GM12872 (cell line): ENCODE measurements around the gene SEMA6C.

Source experiments
- TF ChIP-seq, protein P1 (sequence below): IDR thresholded peaks from 3 replicates; pipeline ENCODE4 v1.5.1; 2011; ENCODE audit warnings: low read depth, mild to moderate bottlenecking, low read length, moderate library complexity; ENCODE audit not compliant: insufficient read depth

SEMA6C gene

GRCh38 chr1:151143057-151143435, 3.4 kb downstream of the SEMA6C start:
- TF ChIP-seq, protein P1, sequence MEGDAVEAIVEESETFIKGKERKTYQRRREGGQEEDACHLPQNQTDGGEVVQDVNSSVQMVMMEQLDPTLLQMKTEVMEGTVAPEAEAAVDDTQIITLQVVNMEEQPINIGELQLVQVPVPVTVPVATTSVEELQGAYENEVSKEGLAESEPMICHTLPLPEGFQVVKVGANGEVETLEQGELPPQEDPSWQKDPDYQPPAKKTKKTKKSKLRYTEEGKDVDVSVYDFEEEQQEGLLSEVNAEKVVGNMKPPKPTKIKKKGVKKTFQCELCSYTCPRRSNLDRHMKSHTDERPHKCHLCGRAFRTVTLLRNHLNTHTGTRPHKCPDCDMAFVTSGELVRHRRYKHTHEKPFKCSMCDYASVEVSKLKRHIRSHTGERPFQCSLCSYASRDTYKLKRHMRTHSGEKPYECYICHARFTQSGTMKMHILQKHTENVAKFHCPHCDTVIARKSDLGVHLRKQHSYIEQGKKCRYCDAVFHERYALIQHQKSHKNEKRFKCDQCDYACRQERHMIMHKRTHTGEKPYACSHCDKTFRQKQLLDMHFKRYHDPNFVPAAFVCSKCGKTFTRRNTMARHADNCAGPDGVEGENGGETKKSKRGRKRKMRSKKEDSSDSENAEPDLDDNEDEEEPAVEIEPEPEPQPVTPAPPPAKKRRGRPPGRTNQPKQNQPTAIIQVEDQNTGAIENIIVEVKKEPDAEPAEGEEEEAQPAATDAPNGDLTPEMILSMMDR = no peak

DNA sequence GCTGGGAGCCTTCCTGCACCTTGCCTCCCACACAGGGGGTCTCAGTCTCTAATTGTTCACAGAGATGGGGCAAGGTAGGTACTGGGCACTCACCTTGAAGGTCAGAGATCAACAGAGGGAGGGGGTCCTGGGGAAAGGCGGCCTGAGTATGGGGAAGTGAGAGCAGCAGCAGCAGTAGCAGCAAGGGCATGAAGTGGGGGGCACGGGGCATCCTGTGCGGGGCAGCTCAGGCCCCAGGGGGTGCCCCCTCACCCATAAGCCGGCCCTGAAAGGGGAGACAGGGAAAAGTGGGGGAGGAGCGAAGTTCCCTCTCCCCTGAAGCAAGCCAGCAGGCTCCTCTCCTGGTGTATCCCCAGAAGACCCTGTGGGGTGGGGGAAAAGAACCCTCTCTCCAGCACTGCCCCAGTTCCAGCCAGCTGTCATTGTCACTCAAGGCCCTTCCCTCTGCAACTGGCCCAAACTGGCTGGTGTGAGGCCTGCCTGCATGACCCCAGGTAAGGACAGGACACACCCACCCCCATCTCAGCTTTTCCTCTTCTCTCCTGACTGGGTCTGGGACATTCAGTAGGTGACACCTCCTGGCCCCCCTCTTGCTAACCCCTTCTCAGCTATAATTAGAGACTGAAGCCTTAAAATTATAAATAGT, 3.9 kb downstream of the SEMA6C start:
- TF ChIP-seq, protein P1 = no peak

- TF ChIP-seq, protein P1 = no peak
Observed at GRCh38 chr1:151137789-151138188, 8.6 kb downstream of the SEMA6C start.

DNA sequence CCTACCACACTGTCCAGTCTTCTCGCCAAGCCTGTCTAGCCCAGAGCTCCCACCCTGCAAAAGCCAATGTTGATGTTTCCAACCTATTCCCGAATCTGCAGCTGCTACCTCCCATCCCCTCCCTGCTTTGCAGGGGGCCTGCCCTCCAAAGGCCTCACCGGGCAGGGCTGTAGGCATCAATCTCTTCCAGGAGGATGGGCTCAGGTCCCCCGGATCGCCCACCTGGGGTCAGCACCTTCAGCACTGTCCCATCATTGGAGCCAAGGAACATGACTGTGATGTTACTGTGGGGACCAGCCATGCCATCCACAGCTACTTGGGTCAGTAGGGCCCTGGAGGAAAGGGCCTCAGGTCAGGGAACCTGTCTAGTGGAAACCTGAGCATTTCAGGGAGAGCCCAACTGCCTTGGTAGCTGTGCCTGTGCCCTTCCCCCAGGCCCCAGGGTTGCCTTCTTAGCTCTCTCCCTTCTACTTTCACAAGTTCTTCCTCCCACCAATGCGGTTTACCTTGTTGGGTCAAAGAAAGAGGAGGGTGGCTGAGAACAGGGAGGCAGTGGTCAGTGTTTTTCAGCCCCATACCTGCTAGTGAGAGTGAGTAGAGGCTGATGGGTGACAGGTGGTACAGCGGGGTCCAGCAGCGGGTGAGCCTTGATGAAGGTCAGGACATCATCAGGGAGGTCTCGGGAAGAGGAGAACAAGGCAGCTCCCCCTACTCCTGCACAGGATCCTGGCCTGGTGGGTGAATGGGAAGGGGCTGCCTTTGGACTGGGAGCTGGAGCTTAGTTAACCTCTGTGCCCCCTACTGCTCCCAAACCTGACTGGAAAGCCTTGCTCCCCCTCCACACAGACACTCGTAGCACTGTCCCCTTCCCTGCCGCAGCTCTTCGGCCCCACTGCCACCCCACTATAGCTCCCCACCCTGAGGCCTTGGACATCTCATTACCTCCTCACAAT, 10.7 kb downstream of the SEMA6C start:
- TF ChIP-seq, protein P1 = 0 out of 3 replicates have a peak, but pooled peaks have one; percentile 23

DNA sequence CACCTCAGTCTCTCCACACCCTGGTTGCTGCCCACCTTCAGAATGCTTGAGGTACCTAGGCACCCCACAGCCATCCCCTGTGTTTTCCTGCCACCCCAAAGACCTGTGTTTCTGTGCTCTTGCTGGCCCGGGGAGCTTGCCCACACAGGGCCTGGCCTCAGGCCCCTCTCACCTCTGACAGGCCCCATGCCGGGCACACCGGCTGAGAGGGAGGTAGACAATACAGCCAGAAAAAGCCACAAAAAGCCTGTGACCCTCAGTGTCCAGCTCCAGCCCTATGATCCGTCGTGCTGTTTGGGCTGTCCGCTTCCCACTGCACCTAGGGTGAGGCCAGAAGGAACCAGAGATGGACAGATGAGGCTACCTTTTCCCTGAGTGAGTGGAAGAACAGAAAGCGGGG, 11.4 kb downstream of the SEMA6C start:
- TF ChIP-seq, protein P1 = no peak

- TF ChIP-seq, protein P1 = no peak
Observed at GRCh38 chr1:151134396-151134795, 12.0 kb downstream of the SEMA6C start.

- TF ChIP-seq, protein P1 = no peak
Observed at GRCh38 chr1:151133018-151133806, 13.2 kb downstream of the SEMA6C start.
